Cardiac muscle cell (in vitro differentiated cells and primary cell): ENCODE results near the gene ITGA11. TPM values are rescaled to one million over a fixed set of nuclear protein-coding genes. Genes with fewer than 3 reads are reported as not detected.
A peak's percentile ranks its signal among the peaks of the same experiment; 100 is the strongest.

Experiments
- DNase-seq, 2 donors: peaks; one replicate each; pipeline versions ENCODE4 v3.0.0 to v3.0.0-alpha.2; 2010 to 2017; ENCODE audit warnings: low read depth in 1 of 2, low spot score in 1 of 2
- H3K27ac ChIP-seq: fragments of 200-600 bp; sonication (generic); 2 replicates; pipeline ENCODE4 v1.5.1; 2016
- H3K27me3 ChIP-seq: fragments of 200-600 bp; sonication (generic); 2 replicates; pipeline ENCODE4 v1.6.0; 2016; ENCODE audit warnings: control low read depth
- H3K36me3 ChIP-seq: fragments of 200-600 bp; sonication (generic); 2 replicates; pipeline ENCODE4 v1.5.1; 2016; ENCODE audit warnings: control low read depth
- H3K4me1 ChIP-seq: fragments of 200-600 bp; sonication (generic); 2 replicates; pipeline ENCODE4 v1.8.1; 2017; ENCODE audit warnings: low read depth, mild to moderate bottlenecking, mixed run types
- H3K4me3 ChIP-seq: fragments of 200-600 bp; sonication (generic); 2 replicates; pipeline ENCODE4 v1.5.1; 2016; ENCODE audit warnings: mild to moderate bottlenecking
- H3K9me3 ChIP-seq: fragments of 200-600 bp; sonication (generic); 2 replicates; pipeline ENCODE4 v1.5.1; 2017; ENCODE audit warnings: low read depth, mild to moderate bottlenecking, control low read depth
- polyA plus RNA-seq: library from polyadenylated mRNA; unstranded; fragments of >200 nt; fragmentation: Nextera tagmentation; extraction: Ambion mirVana; gene quantifications from 2 replicates; pipeline ENCODE4 v1.2.1, GENCODE V29; 2016
- total RNA-seq: library from RNA; depleted of rRNA; stranded (reverse); fragments of >200 nt; gene quantifications from 2 replicates; pipeline ENCODE4 v1.2.3, GENCODE V29; 2016
- TF ChIP-seq, protein P1 (sequence below): IDR thresholded peaks from 2 replicates; pipeline ENCODE4 v1.5.1; 2012; ENCODE audit warnings: low read depth, mild to moderate bottlenecking, low read length

Gene ITGA11
- total and polyA plus RNA-seq, 2 experiments from 2014 or later = 0.12 to 1.2 TPM

DNA sequence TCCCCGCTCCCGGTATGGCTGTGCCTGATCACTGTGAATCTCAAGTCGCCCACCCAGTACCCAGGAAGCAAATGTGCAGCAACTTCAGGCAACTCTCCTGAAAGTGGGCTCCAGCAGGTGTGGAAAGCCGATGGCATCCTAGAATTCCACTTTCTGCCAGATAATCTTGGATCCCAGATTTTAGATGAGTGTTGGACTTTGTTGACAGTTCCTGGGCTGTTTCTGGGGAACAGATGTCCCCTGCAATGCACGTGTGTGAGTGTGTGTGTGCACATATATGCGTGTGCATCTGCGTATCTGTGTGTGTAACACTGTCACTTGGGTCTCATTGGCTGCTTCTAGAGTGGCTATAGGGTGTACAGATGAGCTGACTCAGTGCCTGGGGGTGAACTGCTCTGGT lies 95.4 kb downstream of the ITGA11 start:
- H3K9me3 ChIP-seq = no peaks in the 10 kb centered on the region
- no peak overlapping the region for H3K27ac ChIP-seq
- DNase-seq = no peak
- H3K27me3 ChIP-seq = no peaks in the 10 kb centered on the region
- H3K36me3 ChIP-seq = no peaks in the 10 kb centered on the region
- TF ChIP-seq, protein P1, sequence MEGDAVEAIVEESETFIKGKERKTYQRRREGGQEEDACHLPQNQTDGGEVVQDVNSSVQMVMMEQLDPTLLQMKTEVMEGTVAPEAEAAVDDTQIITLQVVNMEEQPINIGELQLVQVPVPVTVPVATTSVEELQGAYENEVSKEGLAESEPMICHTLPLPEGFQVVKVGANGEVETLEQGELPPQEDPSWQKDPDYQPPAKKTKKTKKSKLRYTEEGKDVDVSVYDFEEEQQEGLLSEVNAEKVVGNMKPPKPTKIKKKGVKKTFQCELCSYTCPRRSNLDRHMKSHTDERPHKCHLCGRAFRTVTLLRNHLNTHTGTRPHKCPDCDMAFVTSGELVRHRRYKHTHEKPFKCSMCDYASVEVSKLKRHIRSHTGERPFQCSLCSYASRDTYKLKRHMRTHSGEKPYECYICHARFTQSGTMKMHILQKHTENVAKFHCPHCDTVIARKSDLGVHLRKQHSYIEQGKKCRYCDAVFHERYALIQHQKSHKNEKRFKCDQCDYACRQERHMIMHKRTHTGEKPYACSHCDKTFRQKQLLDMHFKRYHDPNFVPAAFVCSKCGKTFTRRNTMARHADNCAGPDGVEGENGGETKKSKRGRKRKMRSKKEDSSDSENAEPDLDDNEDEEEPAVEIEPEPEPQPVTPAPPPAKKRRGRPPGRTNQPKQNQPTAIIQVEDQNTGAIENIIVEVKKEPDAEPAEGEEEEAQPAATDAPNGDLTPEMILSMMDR = no peak
- peaks cover 11% of the 10 kb centered on the region for H3K4me1 ChIP-seq
- H3K4me3 ChIP-seq = no peak overlapping the region

DNA sequence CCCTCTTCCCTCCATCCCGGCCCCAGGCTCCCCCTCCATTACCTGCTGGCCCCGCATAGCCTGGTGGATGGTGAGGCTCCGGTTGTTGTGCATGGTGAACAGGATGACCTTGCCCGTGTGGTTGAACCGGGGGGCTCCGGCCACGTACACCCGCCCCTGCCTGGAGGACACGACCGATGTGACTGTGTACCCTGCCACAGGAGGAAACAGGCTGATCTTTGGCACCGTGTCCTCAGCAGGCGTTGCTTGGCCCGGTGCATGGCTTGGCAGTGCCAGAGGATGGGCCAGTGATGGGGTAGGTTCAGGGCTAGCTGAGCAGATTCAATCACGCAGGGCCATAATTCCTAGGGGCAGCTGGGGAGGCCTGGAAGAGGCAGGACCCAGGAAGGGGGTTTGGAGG lies 96.3 kb downstream of the ITGA11 start:
- Histone ChIP-seq H3K4me3 (no peak overlapping the region), H3K27ac (no peak overlapping the region), H3K9me3 (no peaks in the 10 kb centered on the region), H3K36me3 (no peaks in the 10 kb centered on the region), H3K4me1 (peaks cover 3% of the 10 kb centered on the region), H3K27me3 (no peaks in the 10 kb centered on the region)
- no peak for DNase-seq
- TF ChIP-seq, protein P1 = no peak

DNA sequence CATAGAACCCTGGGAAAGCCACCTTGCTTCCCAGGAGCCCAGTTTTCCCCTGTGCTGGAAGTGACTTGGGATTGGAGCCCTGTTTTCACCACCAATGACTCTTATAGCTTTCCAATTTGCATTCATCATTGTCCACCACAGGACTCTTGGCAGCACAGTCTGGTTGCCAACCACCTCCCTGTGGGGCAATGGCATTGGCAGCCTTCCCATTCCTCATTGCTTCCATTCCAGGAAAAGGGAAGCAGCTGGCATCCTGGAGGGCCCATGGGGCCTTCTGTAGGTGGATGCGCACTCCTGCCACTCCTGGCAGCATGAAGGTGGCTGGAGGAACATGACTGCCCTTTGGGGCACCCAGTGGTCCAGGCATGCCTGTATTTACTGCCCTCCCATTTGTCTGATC lies 96.7 kb downstream of the ITGA11 start:
- no peak for DNase-seq
- Histone ChIP-seq H3K36me3 (no peaks in the 10 kb centered on the region), H3K9me3 (no peaks in the 10 kb centered on the region), H3K4me3 (no peak overlapping the region), H3K4me1 (no peaks in the 10 kb centered on the region), H3K27ac (no peak overlapping the region), H3K27me3 (no peaks in the 10 kb centered on the region)
- TF ChIP-seq, protein P1 = no peak

DNA sequence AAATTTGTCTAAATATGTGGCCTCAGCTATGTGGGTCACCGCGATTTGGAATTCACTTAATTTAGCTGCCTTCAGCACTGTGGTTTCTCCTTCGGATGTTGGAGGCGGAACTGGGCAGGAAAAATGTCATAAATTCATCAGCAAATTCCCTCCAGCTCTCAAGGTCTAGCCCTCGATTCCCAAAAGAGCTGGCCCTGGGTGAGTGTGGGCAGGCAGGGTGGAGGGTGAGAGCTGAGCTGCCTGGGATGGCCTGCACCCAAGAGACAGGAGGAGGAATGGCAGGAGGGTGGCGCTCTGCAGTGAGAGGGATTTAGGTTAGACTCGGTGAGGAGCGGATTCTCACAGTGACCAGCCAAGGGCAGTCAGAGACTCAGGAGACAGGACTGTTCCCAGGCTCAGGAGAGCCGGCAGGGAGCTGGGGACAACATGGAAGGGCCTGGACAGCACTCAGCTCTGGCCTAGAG lies 97.3 kb downstream of the ITGA11 start:
- TF ChIP-seq, protein P1 = no peak
- no peak overlapping the region for H3K4me3 ChIP-seq
- no peaks in the 10 kb centered on the region for H3K9me3 ChIP-seq
- H3K4me1 ChIP-seq = no peaks in the 10 kb centered on the region
- H3K36me3 ChIP-seq = no peaks in the 10 kb centered on the region
- DNase-seq = peak in 1 of 2 donors; percentile 50
- H3K27me3 ChIP-seq = no peaks in the 10 kb centered on the region
- no peak overlapping the region for H3K27ac ChIP-seq

DNA sequence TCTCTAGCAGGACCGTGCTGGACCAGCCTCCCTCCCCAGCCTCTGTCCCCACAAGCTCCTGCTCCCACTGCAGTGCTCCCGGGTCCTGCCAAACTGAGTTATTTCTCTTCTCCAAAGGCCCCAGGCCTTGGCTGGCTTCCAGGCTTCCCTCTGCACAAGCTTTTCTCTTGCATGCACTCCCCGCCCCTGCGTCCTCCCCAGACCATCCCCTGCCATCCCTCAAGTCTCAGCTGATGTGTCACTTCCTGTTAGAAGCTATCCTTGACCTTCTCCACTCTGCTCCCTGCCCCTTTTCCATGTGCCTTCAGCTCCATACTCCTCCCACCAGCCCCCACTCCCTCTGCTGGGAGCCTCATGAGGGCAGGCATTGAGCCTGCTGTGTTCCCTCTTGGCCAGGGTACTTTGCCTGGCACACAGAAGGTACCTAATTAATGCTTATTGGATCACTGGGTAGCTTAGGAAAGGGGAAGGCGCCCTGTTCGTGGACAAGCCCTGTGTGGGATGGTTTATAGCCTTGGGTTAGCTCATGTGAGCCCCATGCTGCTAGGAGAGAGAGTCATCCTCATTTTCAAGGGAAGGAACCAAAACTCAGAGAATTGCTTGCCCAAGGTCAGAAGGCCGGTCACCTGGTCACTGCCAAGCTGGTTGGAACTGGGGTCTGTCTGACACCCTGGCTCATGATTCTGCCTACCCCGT lies 98.0 kb downstream of the ITGA11 start:
- Histone ChIP-seq H3K4me3 (no peak overlapping the region), H3K9me3 (no peaks in the 10 kb centered on the region), H3K27me3 (no peaks in the 10 kb centered on the region), H3K4me1 (no peaks in the 10 kb centered on the region), H3K36me3 (no peaks in the 10 kb centered on the region), H3K27ac (no peak overlapping the region)
- TF ChIP-seq, protein P1 = no peak
- DNase-seq = peak in 1 of 2 donors; percentile 66
